ENCODE measurements around the gene ZNF729.
"Not testable (repeated sequence)": the region's sequence is repeated elsewhere in the genome, so short reads cannot be mapped to it uniquely, and the experiment has no call there.

Gene ZNF729

DNA sequence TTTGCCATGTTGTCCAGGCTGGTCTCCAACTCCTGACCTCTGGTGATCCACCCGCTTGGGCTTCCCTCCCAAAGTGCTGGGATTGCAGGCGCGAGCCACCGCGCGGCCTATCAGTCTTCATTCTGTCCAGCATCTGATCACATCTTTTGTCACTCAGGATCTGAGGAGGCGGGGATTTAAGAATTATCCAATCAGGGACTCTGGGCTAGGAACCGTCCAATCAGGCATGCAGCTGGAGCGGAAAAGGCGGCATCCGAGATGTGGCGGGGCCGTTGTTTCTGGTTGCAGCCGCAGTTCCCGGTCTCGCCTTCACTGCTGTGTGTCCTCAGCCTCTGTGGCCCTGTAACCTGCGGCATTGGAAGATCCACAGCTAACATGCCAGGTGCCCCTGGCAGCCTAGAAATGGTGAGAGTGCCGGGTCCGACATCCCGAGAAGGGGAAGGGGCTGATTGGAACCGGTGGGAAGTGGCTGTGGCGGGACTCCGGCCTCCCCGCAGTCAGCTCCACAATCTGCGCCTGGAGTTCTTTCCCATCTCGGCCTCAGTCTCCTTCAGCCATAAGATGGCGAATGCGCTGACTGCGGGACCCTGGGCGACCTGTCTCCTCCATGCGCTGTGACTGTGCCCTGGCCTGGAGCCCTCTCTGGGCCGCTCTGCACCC lies at the start of gene ZNF729:
ZNF729 (plus strand) TSS at position 291 of the 660 bp plus-strand sequence; CDS start at position 376, 85 bp downstream.
- no peak for DNase-seq (ENCODE audit: low read depth in 2 of 2)

DNA sequence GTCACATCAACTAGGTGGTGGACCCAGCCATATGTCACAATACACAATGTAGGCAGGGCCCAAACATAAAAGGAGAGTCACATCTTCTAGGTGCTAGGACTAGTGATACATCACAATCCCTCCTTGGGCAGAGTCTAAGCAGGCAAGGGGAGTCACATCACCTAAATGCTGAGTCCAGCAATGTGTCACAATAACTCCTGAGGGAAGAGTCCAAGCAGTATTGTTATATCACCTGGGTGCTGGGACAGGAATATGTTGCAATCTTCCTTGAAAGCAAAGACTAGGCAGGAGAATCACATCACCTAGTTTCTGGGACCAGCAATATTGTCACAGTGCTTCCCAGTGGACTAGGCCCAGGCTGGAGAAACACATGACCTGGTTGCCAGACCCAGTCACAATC lies 29.4 kb upstream of the ZNF729 start:
- no peak for DNase-seq (ENCODE audit: low read depth in 2 of 2)

DNA sequence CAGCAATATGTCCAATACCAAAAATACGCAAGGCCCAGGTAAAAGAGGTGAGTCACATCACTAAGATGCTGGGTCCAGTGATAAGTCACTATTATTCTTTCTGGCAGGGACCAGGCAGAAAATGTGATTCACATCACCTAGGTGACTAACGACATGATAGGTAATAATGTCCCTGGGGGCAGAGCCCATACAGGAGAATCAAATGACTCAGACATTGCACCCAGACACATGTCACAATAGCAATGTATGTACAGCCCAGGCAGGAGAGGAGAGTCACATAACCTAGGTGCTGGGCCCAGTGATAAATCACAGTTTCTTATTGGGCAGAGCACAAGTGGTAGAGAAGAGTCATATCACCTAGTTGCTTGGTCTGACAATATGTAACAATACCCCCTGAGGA lies 28.9 kb upstream of the ZNF729 start:
- no peak for DNase-seq (ENCODE audit: low read depth in 2 of 2)

DNA sequence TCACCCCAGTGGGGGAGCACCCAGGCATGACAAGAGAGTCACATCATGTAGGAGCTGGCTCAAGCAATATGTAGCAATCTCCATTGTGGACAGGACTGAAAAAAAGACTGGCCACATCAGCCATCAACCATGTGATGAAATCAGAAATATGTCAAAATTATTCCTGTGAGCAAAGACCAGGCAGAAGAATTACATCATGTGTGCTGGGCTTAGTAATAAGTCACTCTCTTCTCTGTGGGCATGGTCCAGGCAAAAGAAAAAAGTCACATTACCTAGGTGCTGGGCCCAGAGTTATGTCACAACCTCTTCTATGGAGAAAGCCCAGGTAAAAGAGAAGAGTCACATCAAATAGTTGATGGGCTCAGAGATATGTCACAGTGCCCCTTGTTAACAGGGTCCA lies 28.3 kb upstream of the ZNF729 start:
- DNase-seq (ENCODE audit: low read depth in 2 of 2) = no peak

- no peak for DNase-seq (ENCODE audit: low read depth in 2 of 2)
Measured at GRCh38 chr19:22260499-22260898, 25.7 kb upstream of the ZNF729 start.

DNA sequence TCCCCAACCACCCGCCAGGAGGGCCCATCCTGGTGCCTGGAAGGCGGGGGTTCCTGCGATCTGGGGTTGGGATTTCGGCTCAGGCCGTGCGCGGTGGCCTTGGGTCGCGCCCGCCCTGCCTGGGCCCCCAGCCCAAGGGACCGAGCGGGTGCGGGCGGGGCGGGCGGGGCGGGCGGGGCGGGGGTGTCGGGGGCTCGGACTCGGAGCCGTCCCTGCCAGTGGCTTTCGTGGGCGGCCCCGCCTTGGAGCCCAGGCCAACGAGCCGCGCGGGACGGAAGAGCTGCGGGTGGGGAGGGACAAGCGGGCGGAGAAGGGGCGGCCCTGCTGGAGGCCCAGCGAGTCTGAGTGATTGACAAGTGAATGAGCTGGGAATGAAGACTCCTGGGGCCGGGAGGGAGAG lies 24.6 kb upstream of the ZNF729 start:
- DNase-seq (ENCODE audit: low read depth in 2 of 2) = no peak

- no peak for DNase-seq (ENCODE audit: low read depth in 2 of 2)
Measured at GRCh38 chr19:22263121-22263520, 23.1 kb upstream of the ZNF729 start.

- DNase-seq (ENCODE audit: low read depth in 2 of 2) = not testable (repeated sequence)
Measured at GRCh38 chr19:22321554-22321953, 35.3 kb downstream of the ZNF729 start.

DNA sequence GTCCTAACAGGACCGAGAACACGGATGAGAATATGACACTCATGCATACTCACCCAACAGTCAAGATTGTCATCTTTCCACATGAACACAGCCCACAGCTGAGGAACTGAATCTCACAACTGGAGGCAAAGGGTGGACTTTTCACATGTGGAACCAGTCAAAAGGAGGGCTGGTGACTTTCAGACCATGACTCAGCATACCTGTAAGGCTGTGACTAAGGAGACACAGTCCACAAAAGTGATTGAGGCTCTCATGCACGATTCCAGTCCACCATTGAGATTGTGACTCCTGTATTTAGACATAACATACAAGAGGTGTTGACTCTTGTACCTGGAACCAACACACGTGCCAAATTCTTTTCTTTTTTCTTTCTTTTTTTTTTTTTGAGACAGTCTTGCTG lies 40.0 kb downstream of the ZNF729 start:
- no peak for DNase-seq (ENCODE audit: low read depth in 2 of 2)

DNA sequence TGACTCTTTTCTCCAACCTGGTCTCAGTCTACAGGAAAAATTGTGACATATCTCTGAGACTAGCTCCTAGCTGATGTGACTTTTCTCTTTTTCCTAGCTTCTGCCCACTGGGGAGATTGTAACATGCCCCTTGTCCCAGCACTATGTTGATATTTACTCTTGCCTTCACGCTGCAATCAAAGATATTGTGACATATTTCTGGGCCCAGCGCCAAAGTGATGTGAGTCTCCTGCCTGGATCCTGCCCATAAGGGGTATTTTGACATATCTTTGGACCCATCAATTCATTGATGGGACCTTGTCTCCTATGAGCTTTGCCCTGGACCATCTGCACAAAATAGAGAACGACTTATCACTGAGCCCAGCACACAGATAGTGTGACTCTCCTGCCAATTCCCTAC lies 41.1 kb downstream of the ZNF729 start:
- DNase-seq (ENCODE audit: low read depth in 2 of 2) = no peak

- no peak for DNase-seq (ENCODE audit: low read depth in 2 of 2)
Measured at GRCh38 chr19:22331521-22331920, 45.3 kb downstream of the ZNF729 start.

DNA sequence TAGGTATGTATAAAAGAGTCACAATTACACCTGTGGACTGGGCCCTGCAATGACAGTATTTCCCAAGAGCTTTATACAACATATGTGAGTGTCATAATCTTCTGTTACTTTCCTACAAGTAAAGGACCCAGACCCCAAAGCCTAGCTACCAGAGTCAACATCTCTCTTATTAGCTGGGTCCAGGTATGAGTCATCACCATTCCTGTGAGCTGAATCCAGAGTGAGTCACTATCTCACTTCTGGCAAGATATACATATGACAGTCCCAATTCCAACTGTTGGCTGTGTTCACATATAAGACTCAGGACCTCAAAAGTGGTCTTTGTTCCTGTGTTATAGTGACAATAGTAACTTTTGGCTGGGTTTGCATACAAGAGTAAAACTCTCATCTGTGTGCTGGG lies 46.7 kb downstream of the ZNF729 start:
- DNase-seq (ENCODE audit: low read depth in 2 of 2) = no peak

- no peak for DNase-seq (ENCODE audit: low read depth in 2 of 2)
Measured at GRCh38 chr19:22335716-22336115, 49.5 kb downstream of the ZNF729 start.

DNA sequence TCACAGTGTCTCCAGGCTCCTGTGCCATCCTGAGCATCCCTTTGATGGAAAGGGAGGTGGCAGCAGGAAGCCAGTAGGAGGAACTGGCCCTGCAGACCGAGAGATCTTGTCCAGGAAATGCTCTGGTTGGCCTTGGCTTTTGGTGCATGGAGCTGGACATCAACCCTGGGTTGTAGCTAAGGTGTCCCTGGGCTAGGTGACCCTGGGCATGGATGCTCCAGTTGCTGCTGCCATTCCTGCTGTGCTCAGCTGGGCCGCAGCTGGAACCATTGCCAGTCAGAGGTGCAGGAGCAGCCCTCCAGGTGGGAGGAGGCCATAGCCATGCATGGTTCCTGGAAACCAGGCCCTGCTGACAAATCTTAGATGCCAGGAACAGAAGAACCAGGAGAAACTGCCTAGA lies 68.4 kb downstream of the ZNF729 start:
- DNase-seq (ENCODE audit: low read depth in 2 of 2) = no peak
